HG03196 (cell line): ENCODE data around the gene CPLX1.
"Not testable (repeated sequence)": the region's sequence is repeated elsewhere in the genome, so short reads cannot be mapped to it uniquely, and the experiment has no call there.

Experiments used
- ATAC-seq: cut with Tn5 transposase; IDR thresholded peaks from one replicate; pipeline ENCODE4 v1.9.1; 2021; ENCODE audit not compliant: unreplicated experiment

Gene CPLX1

GRCh38 chr4:821631-822030 lies 4.3 kb downstream of the CPLX1 start:
- no peak for ATAC-seq

DNA sequence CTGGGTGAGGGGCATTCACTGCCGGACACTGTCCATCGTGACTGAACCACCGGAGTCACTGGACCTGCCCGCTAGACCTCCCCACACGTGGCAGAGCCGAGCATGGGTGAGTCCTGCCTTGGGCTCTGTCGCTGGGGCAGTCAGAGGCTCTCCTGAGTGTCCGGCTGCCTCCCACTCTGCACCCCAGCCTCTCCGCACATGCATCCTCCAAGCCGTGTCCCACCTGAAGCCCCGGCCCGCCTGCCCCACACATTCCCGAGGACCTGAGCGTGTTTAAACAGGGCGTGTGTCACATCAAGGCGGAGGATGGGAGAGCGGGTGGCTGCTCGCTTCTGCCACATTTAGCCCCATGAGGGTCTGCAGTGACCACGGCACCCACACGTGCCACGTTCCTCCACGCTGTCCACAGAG lies 4.7 kb downstream of the CPLX1 start:
- no peak for ATAC-seq

DNA sequence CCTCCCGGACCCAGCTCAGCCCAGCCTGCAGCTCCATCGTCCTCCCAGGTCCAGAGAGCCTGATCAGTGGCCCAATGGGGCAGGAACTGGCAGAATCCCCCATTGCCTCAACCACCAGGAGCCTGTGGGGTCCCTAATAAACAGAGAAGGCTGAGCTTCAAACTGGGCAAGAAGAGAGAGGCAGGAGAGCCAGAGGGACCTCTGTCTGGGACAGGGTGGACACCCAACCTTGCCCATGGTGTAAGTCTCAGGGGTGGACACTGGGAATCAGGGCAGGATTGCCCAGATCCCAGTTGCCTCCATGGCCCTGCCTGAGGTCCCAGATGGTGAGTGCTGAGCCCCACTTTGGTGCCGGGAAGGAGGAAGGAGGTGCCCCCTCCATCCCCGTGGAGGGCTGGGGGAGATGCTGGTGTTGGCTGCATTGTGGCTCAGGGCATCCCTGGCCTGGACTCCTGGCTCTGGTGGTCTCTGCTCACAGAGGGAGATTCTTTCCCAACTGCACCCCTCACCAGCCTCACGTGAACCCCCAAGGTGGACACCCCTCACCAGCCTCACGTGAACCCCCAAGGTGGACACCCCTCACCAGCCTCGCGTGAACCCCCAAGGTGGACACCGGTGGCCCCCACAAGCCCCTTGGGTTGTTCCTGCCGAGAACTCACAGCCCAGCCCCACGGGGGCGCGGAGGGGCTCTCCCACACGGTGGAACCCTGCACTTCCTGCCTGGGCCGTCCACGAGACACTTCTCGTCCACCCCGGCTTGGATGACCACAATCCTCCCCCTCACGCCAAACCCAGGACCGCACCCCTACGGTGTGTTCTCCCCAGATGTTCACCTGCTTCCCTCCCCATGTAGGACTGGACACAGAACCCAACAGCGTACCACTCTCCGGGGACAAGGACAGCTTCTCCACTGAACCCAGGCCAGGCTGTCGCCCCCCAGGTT lies 5.4 kb downstream of the CPLX1 start:
- no peak for ATAC-seq

DNA sequence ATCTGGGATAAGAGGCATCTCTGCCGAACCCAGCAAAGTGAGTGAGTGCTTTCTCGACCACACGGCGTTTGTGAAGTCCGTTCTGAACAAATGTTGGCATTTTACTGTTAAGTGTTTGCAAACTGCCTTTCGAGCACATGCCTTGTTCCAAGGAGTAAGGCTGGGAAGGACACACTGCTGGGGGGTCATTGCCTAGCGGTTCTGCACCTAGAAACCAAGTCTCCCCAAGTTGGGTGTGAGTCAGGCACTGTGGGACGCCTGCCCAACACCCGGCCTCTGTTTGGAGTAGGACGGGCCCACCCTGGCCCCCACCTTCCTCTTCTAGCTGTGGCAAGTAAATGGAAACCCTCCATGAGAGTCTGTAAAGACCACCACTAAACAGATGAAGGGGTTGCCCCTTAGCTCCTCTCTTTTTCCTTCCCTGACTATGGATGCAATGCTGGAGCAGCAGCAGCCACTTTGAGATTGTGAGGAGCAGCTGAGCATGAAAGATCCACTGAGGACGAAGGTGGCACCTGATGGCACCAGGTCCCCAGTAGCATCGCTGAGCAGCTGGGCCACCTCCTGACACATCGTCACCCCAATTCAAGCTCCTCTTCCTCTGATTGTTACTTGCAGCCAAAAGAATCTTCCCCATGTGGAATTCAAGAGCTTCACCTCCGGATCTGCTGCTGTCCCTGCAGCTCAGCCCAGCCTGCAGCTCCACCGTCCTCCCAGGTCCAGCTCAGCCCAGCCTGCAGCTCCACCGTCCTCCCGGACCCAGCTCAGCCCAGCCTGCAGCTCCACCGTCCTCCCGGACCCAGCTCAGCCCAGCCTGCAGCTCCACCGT lies 6.3 kb downstream of the CPLX1 start:
- ATAC-seq, result no peak

DNA sequence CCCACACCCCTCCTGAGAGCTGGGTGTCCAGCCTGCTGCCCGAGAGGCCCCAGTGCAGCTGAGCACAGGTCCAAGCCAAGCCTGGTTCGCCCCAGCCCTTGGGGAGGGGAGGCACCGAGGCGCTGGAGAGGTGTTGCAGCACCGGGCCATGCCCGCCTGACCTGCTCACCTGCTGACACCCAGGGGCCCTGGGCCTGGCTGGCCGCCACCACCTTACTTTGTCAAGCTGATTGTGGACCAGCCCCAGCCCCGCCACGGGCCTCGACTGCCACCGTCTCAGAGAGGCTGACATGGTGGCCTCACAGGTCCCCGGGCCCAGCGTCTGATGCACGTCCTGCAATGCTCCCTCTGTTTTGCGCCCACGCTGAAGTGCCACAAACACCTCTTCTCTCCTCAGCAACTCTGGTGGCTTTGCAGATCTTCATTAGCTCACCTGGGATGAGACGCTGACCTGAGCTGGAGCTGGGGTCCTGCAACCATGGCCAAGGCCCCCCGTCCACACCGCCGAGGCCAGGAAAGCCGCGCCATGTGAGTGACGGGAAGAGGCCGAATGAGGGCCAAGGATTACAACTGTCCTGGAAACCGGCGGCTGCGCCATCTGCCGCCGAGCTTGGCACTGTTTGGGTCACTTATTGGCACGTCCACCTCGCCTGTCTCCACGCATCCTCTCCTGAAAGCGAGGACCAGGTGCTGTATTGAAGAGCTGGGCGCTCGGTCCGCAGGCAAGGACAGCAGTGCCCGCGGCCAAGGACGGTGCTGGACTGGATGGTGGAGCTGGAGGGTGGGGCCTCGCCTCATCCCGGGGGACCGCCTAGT lies 7.6 kb downstream of the CPLX1 start:
- ATAC-seq, result no peak

DNA sequence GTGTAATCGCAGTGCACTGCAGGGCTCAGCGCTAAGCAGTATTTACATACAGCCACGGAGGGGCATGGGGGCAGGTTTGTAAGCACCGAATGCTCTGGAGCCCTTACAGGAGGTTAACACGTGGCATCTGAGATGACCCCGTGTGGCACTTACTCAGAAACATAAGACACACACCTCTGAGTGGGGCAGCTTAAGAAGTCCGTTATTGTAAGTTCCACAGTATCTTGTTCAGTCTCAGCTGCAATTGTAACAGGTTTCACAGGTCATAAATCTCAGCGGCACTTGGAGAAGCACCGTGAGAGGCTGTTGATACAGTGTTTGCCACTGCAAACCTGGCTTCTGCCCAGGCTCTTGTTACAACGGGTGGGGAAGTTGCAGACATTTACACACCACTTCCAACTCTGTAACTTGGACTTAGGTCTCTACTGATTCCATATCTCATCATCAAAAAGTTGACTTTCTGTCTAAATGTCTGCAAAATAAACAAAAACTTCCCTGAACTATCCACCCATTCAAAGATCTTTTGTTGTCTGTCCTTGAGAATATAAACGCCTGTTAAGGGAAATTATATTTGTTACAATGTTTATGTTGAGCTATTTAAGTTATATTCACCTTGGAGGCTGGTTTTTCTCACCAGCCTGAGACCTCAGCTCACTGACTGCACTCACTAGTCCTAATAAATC lies 10.3 kb downstream of the CPLX1 start:
- no peak for ATAC-seq

GRCh38 chr4:814312-814850 lies 11.5 kb downstream of the CPLX1 start:
- no peak for ATAC-seq

- no peak for ATAC-seq
These were observed 12.0 kb downstream of the CPLX1 start for GRCh38 chr4:813900-814299.

DNA sequence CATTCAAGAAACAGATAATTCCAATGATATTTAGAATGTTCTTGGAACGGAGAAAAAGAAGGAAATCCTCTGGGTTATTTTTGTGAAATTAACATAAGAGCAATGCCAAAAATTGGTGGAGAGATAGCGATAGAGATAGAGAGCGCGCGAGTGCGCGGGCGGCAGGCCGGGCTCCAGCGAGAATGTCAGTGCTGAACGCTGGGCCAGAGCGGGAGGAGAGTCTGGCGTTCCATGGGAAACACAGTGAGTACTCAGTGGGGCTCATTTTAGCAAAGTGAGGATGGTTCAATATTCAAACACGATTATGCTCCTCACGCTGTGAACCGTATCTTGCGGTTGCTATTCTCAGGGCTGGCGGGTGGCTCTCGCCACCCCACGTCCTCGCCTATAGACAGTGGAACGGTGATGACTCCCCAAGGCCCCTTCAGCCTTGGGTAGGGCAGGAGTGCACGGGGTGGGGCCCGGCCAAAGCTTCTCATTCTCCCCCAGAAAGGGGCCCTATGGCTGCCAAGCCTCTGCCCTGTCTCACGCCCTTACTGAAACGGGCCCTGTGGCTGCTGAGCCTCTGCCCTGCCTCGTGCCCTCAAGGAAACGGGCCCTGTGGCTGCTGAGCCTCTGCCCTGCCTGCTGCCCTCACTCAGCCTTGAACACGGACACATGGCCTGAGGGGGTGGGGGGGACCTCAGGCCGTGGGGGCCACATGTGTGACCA lies 16.9 kb downstream of the CPLX1 start:
- ATAC-seq, result no peak

DNA sequence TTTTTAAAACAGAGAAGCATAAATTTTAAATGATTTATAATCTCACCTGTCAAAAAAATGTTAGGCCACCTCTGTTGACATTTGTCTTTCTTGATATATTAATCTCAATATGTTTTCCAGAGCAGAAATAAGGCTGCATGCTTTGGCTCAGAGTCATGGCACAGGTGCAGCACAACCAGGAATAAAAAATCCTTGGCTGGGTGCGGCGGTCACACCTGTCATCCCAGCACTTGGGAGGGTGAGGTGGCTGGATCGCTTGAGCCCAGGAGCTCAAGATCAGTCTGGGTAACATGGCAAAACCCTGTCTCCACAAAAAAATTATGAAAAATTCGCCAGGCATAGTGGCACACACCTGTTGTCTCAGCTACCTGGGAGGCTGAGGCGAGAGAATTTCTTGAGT lies 18.1 kb downstream of the CPLX1 start:
- ATAC-seq, result no peak

GRCh38 chr4:806979-807378 lies 18.9 kb downstream of the CPLX1 start:
- ATAC-seq, result not testable (repeated sequence)

DNA sequence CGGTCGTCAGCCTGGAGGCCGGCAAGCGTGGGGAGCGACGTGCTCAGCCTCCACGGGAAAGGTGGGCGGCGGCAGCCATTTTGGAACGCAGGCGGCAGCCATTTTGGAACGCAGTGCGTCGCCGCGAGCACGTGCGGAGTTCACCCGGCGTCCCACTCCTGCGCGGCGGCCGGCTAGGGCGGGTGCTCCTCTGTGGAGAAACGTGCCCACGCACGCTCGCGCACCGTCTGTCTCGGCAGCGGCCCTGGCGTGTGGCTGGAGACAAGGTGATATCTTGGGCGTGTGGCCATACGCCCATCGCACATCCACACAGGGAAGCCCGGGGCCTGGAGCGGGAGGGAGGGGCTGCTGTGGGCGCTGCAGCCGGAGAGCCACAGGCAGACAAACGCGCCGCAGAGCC lies 21.1 kb downstream of the CPLX1 start:
- ATAC-seq, result no peak

DNA sequence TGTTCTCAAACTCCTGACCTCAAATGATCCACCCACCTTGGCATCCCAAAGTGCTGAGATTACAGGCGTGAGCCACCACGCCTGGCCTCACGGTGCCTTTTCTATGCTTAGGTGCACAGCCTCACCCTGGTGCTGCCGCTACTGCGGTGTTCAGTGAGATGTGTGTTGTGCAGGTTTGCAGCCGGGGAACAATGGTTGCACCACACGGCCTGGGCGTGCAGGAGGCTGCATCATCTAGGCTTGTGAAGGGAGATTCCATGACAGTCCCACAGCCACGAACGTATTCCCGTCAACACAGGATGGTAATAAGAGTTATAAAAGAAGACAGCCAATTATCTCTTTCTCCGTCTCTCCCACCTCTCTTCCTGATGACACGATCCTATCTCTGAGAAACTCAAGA lies 22.0 kb downstream of the CPLX1 start:
- ATAC-seq, result no peak

DNA sequence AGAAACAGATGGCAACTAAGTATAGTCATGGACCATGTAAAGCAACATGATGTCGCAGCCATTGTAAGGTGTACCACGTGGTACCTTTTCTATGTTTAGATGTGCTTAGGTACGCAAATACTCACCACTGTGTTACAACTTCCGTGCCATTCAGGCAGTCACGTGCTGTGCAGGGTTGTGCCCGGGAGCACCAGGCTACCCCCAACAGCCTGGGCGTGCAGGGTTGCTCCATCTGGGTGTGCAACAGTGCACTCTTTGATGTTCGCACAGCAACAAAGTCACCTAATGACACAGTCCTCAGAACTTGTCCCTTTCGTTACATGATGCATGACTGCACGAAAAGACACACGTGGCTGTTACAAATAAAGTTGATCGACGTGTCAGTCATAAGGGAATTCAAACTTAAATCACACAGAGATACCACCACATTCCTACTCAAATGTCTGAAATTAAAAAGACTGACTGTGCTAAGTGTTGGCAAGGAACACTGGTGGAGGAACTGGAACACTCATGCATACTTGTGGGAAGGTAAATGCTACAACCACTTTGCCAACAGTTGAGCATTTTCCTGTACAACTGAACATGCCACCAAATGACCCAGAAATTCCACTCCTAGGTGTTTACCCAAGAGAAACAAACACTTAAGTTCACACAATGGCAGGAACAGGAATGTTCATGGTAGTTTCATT lies 24.3 kb downstream of the CPLX1 start:
- ATAC-seq, result no peak

- no peak for ATAC-seq
These were observed 28.9 kb downstream of the CPLX1 start for GRCh38 chr4:797066-797465.

DNA sequence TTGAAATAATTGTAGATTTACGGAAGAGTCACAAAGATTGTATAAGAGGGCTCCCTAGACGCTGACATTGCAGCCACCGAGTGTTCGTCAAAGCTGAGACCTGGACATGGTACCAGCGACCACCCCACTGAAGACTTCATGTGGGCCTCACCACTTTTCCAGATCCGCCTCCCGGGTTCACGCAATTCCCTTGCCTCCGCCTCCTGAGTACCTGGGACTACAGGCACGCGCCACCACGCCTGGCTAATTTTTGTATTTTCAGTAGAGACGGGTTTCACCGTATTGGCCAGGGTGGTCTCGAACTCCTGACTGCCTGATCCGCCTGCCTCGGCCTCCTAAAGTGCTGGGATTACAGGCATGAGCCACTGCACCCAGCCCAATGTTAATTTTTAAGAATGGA lies 29.7 kb downstream of the CPLX1 start:
- ATAC-seq, result no peak

DNA sequence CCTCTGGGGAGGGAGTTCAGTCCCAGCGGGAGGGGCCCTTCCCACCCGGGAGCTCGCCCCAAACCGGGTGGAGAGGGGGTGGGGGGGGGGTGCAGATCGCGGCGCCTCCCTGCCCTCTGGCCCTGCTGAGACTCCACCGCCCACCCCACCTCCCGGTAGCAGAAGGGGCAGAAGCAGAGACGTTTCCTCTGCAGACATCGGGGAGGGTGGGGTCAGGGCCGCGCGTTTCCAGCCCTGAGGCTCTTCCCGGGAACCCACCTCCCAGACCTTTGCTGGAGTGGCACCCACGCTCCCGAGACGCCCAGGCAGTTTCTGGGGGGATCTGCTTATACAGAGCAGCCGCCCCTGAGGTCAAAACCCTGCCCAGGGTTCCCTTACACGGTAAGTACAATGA lies 30.2 kb downstream of the CPLX1 start:
- ATAC-seq, result no peak

DNA sequence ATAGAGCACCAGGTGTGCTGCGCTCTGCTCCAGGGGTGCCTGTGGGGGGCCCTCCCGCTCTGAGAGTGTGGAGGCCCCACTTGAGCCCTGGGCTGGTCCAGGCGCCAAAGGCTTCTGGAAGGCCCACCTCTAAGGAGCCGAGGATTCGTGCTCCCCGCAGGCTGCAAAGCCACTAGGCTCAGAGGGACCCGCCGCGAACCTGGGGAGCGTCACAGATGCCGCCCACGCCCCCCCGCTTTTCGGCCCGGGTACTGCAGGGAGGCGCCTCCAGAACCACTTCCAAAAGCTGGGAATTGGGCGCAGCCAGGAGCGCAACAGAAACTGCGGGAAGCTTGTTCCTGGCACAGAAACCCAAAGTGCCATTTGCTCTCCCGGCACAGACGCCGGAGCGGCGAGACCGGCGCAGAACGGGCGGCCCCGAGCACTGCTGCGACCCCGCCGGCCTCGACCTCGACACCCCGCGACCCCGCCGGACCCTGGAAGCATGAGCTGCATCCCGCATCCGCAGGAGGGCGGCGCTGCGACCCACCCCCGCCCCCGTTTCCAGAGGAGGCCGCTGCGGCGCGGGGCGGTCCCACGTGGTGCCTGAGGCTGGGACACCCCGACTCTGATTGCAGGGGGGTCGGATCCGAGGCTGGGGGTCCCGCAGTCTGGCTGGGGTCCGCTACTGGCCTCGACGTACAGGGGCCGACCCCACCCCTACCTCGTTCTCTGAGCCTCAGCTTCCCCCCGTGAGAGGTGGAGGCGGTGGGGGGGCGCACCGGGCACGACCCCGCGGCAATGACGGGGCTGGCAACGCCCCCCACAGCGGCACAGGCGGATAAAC lies 30.8 kb downstream of the CPLX1 start:
- ATAC-seq, result no peak
